NCI-H446 (cell line): Measurements from ENCODE around the gene TSHZ2.

ENCODE experiments used
- DNase-seq, 2 experiments: peaks; one replicate each; lab custom pipeline; 2025; lab: John Stamatoyannopoulos, UW

Gene TSHZ2

DNA sequence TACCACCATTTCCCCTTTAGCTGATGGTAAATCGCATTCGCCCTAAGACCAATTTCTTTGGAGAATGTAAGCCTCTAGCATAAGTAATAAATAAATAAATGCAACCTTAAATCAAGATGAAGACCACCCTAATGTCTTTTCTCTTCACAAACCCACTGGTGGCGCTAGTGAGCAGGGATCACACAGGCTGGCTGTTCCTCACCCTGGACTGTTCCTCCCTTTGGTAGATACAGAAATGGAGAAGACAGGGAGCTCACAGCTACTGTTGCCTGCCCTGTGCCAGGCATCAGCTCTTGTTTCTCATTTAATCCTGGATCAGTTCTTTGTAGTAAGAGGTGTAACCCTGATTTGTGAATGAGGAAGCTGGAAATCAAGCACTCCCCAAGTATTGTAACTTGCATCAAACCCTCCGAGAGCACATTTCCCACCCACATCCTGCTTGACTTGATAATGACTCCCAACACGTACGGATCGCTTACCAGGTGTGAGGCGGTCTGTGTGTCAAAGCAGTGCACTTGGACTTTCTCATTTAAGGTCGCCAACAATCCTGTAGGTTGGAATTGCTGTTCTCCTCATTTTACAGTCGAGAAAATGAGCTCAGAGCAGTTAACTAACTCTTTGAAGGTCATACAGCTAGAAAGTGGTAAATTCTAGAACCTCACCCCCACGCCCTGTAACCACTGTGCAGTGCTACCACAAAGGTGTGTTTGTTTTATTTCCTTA is 236.1 kb downstream of the TSHZ2 start:
- DNase-seq = no peak

DNA sequence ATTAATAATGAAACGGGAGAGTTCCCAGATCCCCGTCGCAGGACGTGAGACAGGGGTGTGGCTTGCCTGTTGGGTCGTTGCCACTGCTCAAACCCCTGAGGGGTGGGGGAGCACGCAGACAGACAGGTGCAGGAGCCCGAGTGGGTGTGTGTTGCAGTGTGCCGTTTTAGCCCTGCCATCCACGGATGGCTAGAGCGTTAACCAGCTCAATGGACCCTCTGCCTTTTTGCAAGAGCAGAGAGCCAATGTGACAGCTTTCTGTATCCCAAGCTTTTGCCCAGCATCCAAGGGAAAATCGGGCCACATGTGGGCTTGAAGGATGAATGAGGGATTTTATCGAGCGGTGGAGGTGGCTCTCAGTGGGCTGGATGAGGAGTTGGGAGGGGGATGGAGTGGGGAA is 237.9 kb downstream of the TSHZ2 start:
- no peak for DNase-seq

DNA sequence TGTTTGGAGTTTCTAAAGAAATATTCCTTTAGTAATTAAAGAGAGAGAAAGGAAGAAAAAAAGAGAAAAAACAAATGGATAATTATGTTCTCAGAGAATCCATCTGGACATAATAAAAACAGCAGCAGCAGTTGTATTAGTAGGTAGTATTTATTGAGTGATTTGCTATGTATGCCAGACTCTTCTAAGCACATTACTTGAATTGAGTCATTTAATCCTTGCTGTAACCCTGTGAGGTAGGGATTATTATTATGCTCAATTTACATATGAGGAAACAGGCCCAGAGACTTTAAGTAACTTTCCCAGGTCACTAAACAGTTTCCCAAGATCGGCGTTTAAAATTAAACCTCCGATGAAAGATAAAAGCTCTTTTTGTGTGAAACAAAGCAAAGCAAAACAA is 238.8 kb downstream of the TSHZ2 start:
- no peak for DNase-seq

DNA sequence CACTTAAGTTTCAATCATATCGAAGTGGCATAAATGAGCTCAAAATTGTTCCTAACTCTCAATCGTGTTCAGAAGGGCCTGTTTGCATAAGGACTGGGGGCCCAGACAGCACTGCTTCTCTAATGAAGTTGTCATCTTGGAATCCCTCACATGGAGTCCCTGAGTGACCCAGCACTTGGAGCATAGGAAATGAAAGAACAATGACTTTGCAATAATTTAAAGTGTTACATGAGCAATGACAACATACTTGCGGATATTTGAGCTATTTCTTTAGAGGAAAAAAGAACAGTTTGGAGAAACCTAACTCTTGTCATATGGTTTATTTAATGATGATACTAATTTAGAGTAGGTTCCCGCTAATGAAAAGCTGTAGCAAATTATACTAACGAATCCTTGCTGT is 239.9 kb downstream of the TSHZ2 start:
- DNase-seq = no peak

DNA sequence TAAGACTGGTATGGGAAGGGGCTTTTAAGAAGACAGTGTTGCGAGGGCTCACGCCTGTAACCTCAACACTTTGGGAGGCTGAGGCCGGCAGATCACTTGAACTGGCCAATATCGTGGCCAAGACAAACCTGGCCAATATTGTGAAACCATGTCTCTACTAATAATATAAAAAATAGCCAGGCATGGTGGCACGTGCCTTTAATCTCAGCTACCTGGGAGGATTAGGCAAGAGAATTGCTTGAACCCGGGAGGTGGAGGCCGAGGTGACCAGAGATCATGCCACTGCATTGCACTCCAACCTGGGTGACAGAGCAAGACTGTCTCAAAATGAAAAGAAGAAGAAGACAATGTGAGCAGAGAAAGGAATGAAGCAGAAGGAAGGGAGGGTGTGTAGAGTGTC is 242.2 kb downstream of the TSHZ2 start:
- no peak for DNase-seq

DNA sequence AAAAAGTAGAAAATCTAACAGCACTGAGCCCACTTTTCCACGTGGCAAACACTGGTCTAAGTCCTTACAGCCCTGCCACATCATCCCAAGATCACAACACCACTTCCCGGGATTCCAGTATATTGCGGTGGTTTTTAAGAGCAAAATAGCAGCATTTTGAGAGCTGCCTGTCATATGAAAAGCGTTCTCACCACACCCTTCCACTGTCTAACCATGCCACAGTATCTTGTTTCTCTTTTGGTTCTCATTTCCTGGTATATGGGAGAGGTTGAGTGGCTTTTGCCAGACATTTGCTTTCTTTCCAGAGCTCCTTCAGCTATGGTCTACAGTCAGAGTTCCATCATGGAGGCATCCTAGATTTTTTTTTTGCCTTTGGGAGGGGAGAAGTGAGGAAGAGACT is 243.0 kb downstream of the TSHZ2 start:
- no peak for DNase-seq

DNA sequence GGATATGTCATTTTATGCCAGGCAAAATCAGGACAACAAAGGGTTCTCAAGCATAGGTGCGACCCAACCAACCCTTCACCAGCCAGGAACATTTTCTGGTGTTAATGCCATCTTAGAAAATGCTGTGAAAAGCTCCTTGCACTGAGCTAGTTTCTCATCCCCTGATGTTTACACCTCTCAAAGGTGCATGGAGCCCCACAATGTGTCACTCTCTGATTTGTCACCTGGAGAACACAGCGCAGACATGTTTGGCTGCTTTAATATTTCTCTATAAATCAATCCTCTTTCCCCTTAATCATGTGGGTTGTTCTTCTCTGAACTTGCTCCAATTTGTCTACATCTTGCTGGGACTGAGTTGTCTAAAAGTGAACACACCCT is 244.3 kb downstream of the TSHZ2 start:
- no peak for DNase-seq

DNA sequence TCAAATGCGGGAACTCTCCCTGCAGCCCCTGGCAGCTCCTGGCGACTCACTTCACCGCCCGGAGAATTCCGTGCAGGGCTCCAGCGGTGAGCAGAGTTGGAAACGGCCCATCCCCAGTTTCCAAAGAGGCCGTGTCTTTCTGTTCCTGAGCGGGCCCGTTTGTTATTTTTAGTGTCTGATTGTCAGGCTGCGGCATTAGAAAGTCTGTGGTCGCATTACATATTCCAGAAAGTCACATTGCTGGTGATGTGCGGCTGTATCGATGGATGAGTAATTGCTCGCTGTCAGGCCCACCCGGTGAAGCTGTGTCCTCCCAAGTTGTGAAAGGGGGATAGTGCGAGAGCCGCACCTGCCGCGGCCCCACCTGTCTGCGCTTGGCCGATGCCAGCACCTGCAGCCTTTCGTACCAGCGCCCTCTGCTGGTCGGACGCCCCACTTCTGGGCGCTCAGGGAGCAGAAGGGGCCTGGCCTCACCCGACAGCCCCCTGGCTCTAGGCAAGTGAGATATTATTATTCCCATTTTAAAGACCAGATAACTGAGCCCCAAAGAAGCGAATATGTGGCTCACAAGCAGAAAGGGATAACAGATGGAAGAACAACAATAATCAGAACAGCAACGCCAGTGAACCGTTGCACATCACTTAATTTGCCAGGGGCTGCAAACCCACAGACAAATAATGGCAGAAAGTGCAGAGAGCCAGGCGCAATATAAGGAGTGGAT is 244.9 kb downstream of the TSHZ2 start:
- peak; percentile 6 to 32 for DNase-seq

DNA sequence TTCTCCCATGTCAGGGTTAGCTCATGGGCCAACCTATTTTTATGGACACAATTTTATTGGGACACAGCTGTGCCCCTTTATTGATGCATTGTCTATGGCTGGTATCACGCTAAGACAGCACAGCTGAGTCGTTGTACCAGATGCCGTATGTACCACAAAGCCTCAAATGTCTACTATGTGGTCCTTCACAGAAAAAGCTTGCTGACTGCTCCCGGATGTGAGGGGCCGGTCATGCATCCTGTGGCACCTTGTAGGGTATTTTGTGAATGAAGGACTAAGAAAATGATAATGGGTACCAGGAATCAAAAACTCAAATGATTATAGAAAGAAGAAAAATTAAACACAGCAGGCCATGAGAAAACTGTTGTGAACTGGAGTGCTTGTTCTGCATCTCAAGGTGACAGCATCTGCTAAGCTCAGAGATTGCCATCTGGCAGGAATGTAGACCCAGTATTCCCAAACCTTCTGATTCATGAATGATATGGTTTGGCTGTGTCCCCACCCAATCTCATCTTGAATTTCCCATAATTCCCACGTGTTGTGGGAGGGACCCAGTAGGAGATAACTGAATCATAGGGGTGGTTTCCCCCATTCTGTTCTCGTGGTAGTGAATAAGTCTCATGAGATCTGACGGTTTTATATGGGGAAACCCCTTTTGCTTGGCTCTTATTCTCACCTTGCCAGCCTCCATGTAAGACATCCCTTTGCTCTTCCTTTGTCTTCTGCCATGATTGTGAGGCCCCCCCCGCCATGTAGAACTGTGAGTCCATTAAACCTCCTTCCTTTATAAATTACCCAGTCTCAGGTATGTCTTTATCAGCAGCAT is 248.5 kb downstream of the TSHZ2 start:
- DNase-seq = no peak

DNA sequence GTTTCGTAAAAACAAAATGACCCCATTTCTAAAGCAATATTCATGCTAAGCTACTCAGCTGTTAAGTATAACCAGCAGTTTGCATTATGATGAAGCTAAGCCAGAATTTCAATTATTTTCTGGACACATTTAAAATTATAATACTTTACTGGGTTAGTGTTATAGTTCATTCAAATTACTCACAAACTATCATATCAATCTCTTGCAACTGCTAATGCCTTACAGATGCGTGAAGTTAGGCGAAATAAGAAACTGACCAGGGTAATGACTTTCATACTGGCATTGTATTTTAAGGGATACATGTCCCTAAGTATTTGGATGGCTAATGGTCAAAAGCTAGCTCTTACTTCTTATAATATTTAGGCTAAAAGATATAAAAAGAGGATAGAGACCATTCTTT is 249.6 kb downstream of the TSHZ2 start:
- no peak for DNase-seq

DNA sequence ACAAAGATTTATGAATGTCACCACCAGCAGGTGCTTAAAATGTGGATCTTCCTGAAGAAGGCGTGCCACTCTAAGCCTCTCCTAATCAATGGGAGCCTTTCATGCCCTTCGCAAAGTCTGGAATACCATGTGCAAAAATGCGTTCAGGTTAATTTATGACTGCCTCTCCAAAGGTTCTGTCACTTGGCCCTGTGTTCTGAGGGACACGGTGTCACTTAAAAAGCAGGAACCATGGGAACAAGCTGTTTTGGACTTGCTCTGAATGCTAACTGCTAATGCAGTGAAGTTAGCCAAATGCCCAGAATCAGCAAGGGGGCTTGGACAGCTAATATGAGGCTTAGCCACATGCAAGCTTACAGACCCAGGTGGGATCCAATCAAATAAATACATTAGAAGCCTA is 250.3 kb downstream of the TSHZ2 start:
- no peak for DNase-seq

DNA sequence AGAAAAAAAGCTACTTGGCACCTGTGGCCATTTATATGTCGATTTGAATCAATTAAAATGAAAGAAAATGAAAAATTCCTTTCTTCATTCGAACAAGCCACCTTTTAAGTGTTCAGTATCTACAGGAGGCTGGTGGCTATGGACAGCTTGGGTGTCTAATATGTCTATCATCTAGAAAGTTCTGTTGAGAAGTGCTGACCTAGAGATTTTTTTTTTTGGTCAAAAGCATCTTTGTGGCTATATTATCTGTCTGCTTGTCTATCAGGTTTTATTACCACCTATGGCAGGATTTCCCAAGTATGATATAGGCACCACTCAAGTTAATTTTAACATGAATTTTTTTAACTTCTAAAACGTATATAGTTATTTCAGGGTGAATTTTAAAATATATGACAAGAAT is 250.8 kb downstream of the TSHZ2 start:
- DNase-seq = no peak

DNA sequence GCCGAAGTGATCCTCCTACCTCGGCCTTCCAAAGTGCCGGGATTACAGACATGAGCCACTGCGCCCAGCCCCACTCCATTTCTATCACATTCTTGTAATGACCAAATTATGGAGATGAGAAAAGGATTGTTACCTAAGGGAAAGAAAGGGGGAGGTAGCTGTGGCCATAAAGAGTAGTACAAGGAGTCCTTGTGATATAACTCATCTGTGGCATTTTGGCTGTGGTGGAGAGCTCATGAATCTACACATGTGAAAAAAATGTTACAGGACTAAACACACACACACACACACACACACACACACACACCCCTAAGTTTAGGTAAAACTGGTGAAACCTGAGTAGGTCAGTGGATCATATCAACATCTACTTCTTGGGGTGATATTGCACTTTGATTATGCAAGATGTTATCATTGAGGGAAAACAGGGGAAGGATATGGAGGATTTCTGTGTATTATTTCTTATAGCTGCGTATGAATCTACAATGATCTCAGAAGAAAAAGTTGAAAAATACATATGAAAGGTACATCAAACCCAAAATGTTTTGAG is 251.5 kb downstream of the TSHZ2 start:
- no peak for DNase-seq

DNA sequence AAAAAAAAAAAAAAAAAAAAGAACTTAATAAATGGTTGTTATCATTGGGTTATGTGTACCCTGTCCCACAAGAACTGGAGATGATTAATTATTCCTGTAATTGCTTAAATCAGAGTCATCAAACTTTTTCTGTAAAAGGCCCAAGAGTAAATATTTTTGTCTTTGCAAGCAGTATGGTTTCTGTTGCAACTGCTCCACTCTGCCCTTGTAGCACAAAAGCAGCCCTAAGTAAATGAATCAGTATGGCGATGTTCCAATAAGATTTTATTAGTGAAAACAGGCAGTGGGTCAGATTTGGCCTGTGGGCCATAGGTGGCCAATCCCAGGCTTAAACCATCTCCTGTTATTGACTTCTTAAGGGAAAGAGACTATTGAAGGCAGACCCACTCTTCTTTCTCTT is 252.7 kb downstream of the TSHZ2 start:
- DNase-seq = no peak

DNA sequence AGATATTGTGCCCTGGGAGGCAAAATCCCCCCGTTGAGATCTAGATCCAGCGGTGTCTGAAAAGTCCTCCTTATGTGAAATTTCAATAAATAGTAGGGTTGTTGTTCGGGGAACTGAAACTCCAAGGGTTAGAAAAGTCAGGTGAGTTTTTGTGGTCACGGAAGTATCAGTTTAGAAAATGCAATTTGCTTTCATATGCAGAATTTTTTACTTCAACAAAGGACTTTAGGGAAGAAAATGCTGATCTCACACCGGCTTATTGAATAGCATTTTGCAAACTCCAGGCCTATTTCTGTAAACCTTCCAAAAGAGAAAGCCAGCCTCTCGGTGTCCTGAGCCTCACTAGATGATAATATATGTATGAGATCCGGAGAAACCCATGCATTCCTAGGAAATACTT is 254.7 kb downstream of the TSHZ2 start:
- no peak for DNase-seq

DNA sequence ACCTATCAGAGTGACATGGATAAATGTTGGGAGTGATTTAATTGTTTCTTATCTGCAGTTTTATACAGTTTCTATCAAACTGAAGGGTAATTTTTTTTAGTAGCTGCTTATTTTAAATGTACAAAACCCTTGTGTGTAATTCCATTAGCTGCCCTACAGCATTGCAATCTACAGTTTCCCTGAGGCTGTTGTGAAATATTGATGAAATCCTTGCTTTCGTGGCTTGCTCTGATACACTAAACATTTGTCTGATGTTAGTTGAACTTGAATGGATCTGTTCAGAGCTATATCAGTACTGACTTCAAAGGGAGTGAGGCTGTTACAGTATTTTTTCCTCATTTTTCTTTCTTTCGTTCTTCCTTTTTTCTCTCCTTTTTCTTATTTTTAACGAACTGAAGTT is 255.4 kb downstream of the TSHZ2 start:
- DNase-seq = no peak

DNA sequence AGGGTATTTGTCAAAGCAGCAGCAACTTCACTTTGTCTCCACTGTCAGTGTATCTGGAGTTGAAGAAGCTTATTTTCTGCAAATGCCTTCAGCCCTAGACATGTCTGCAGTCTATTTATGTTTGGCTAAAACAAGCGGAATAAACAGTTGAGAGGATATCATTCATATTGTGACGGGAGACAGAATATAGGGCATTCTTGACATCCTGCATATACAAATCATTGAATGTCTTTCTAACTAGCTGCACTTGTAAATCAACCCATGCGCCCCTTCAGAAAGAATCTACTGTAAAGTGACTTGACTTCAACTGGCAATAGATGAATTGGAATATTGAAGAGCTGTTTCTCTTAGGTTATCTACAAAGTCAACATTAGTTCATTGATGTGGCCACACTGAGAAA is 258.9 kb downstream of the TSHZ2 start:
- DNase-seq = no peak

DNA sequence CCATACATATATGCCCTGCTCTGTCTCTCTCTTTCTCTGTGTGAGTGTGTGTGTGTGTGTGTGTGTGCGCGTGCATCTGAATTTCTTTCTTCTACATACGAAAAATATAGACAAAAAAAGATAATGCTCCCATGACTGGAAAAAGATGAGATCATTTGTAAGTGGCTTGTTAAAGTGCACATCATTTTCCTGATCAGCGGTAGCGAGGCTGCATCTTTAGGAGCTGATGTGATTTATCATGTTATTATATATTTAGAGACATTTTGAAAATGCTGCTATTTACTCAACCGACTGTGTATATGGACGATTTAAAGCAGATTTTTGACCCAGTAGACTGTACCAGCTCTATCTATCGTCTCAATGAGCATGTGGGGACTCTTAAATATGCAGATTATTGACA is 265.3 kb downstream of the TSHZ2 start:
- no peak for DNase-seq

DNA sequence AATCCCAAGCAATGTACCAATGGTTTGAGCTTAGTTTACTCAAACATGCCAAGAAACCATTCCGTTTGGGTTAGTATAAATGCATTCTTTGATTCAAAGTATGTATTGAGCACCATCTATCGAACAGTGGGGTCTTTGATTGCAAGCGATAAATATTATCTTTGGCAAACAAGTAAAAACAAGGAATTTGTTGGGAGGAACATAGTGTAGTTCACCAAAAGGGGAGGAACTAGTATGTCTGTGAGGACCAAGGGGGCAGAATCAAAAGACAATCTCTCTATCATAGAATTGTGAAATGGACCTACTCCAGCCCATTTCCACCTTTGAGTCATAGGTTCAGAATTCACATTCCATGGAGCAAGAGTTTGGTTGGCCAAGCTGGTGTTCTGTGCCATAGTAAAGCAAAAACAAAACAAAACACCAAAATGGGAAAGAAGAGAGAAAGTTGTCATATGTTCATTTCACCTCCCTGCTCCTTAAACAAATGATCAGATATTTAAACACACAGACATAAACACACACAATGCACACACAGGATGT is 266.0 kb downstream of the TSHZ2 start:
- no peak for DNase-seq

DNA sequence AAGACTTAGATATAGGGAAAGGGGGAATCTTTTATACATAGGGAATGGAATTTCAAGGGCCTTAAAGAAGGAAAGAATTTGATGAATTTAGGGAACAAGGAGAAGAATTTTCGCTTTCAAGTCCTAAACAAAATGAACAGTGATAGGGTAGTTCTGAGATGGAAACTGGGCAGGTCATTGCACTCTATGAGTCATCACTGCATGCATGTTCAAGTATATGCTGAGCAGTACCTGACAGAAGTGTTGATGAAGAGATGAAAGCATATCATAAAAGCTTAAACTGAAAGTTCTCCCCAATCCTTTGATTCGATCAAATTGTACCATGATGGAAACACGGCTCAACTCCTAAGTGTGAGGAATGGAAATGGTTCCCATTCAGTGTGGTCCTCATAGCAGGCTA is 271.0 kb downstream of the TSHZ2 start:
- DNase-seq = no peak

DNA sequence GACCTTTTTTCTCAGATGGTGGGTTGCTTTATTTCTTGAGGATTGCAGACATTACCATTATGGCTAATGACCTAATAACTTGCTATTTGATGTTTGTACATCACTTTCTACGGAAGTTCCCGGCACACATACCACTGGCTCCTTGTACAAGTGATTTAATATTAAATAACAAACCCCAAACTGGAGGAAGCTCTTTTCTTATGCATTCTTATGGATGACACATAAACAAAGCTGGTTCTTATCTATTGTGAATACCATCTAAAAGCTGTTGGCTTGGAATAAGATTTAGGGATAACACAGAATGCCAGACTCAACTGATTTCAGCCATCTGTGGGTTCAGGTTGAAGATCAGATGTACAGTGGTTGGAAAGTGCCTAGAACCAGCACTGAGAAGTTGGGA is 272.6 kb downstream of the TSHZ2 start:
- no peak for DNase-seq

DNA sequence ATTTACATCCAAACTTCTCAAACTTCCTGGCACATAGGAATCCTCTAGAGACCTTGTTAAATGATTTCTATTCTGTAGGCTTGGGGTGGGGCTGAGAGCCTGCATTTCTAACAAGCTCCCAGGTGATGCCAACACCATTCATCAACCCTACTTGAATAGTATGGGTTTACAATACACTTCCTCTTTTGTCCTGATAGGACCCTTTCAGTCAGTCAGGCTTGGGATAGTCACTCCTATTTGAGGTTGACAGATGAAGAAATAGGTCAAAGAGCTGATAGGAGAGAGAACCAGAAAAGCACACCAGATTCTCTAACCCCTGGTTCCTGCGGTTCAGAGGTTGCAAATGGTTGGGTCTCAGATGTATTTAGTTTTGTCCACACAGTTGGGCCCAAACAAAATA is 273.4 kb downstream of the TSHZ2 start:
- DNase-seq = no peak
